HCT116 (cell line): ENCODE results near the gene NFIC. TPM values are rescaled to one million over a fixed set of nuclear protein-coding genes. Genes with fewer than 3 reads are reported as not detected.
A peak's percentile ranks its signal among the peaks of the same experiment; 100 is the strongest.

ENCODE experiments used
- ATAC-seq: fragments of 200-7000 bp; cut with Tn5 transposase; 2 replicates; pipeline ENCODE4 v1.9.1; 2020; ENCODE audit warnings: mild to moderate bottlenecking, moderate library complexity
- BruUV-seq: library from RNA; stranded (reverse); fragments of 400-500 nt; replicated peaks from 2 replicates; lab custom pipeline; 2021; lab: Mats Ljungman, UMichigan
- CTCF ChIA-PET: fragments of 300-600 bp; sonication (Branson Sonifier 250); formaldehyde crosslinking; loops from one replicate; lab custom pipeline; 2021; ENCODE audit warnings: antibody characterized with exemption; lab: Charles Lee
- POLR2A ChIA-PET: fragments of 300-600, 350-600 bp; sonication (Branson Sonifier 250); formaldehyde crosslinking; loops from one replicate; lab custom pipeline; 2021; ENCODE audit warnings: antibody characterized with exemption; lab: Charles Lee
- RAD21 ChIA-PET, 2 experiments: fragments of 300-600 bp; sonication (Branson Sonifier 250); formaldehyde crosslinking; loops; one replicate each; lab custom pipeline; 2023; ENCODE audit warnings: low total read pairs in 2 of 2; ENCODE audit not compliant: uncharacterized antibody in 2 of 2, unreplicated experiment in 2 of 2, low non-redundant PET in 1 of 2; lab: Charles Lee
- DNase-seq: peaks from one replicate; pipeline ENCODE4 v3.0.0-alpha.2; 2010; ENCODE audit warnings: low read depth, low spot score
- H2AFZ ChIP-seq: fragments of 200-600 bp; shearing (Covaris generic), sonication (generic); 2 replicates; pipeline ENCODE4 v1.6.1; 2017; ENCODE audit warnings: low read depth, mixed run types, mixed read lengths, antibody characterized with exemption, low read length; ENCODE audit not compliant: poor library complexity, severe bottlenecking
- H3K27ac ChIP-seq: 2 replicates; pipeline ENCODE4 v1.5.1; 2012; ENCODE audit warnings: low read depth, low read length
- H3K27me3 ChIP-seq: fragments of 200-600 bp; sonication (generic); 2 replicates; pipeline ENCODE4 v1.6.1; 2016; ENCODE audit warnings: mixed run types, low read length, mixed read lengths; ENCODE audit not compliant: insufficient read depth
- H3K36me3 ChIP-seq, 2 experiments: fragments of 200-500 bp in 1 of 2; fragments of 200-600 bp in 1 of 2; sonication (Bioruptor generic) in 1 of 2; sonication (generic) in 1 of 2; 2 replicates each; pipeline versions ENCODE4 v1.5.1 to v1.6.1; 2014 to 2016; ENCODE audit warnings: low read length in 2 of 2, inconsistent platforms in 1 of 2, mixed read lengths in 1 of 2, mixed run types in 1 of 2; ENCODE audit not compliant: insufficient read depth in 2 of 2, control insufficient read depth in 1 of 2
- H3K4me1 ChIP-seq, 2 experiments: fragments of 200-600 bp in 1 of 2; sonication (generic) in 1 of 2; 2 replicates each; pipeline versions ENCODE4 v1.5.1 to v1.6.1; 2012 to 2017; ENCODE audit warnings: low read length in 2 of 2, inconsistent platforms in 1 of 2, mild to moderate bottlenecking in 1 of 2, mixed read lengths in 1 of 2, mixed run types in 1 of 2, moderate library complexity in 1 of 2; ENCODE audit not compliant: insufficient read depth in 2 of 2, control insufficient read depth in 1 of 2
- H3K4me2 ChIP-seq: fragments of 200-600 bp; sonication (generic); 2 replicates; pipeline ENCODE4 v1.6.1; 2017; ENCODE audit warnings: mixed run types, low read length, mixed read lengths
- H3K4me3 ChIP-seq, 2 experiments: fragments of 200-600 bp in 1 of 2; sonication (generic) in 1 of 2; replicated peaks in 1 of 2; 2 replicates each; pipeline ENCODE4 v1.5.1; 2011 to 2016; ENCODE audit warnings: low read length in 2 of 2, control low read depth in 1 of 2, low read depth in 1 of 2, mild to moderate bottlenecking in 1 of 2, mixed read lengths in 1 of 2, mixed run types in 1 of 2
- H3K79me2 ChIP-seq: fragments of 200-600 bp; sonication (generic); 2 replicates; pipeline ENCODE4 v1.6.1; 2017; ENCODE audit warnings: mild to moderate bottlenecking, mixed run types, low read length, moderate library complexity, mixed read lengths; ENCODE audit not compliant: insufficient read depth
- H3K9ac ChIP-seq: fragments of 200-600 bp; sonication (generic); 2 replicates; pipeline ENCODE4 v1.6.1; 2016; ENCODE audit warnings: low read length, mixed read lengths
- H3K9me2 ChIP-seq: fragments of 200-600 bp; sonication (generic), shearing (Covaris generic); 2 replicates; pipeline ENCODE4 v1.6.1; 2017; ENCODE audit warnings: mixed run types, mild to moderate bottlenecking, moderate library complexity; ENCODE audit not compliant: insufficient read depth
- H3K9me3 ChIP-seq, 2 experiments: fragments of 200-500 bp in 1 of 2; fragments of 200-600 bp in 1 of 2; sonication (Bioruptor generic) in 1 of 2; sonication (generic) in 1 of 2; 2 replicates each; pipeline ENCODE4 v1.6.1; 2014 to 2017; ENCODE audit warnings: low read length in 2 of 2, mixed read lengths in 2 of 2, inconsistent platforms in 1 of 2, low read depth in 1 of 2, mild to moderate bottlenecking in 1 of 2, mixed run types in 1 of 2, moderate library complexity in 1 of 2; ENCODE audit not compliant: control insufficient read depth in 1 of 2, insufficient read depth in 1 of 2
- H4K20me1 ChIP-seq: fragments of 200-600 bp; sonication (generic), shearing (Covaris generic); 2 replicates; pipeline ENCODE4 v1.6.1; 2017; ENCODE audit warnings: mixed run types, mild to moderate bottlenecking, moderate library complexity; ENCODE audit not compliant: insufficient read depth
- EGR1 ChIP-seq: IDR thresholded peaks from 2 replicates; pipeline ENCODE4 v1.6.1; 2012; ENCODE audit warnings: low read depth
- FOSL1 ChIP-seq: IDR thresholded peaks from 2 replicates; pipeline ENCODE4 v1.6.1; 2012; ENCODE audit warnings: low read depth
- JUND ChIP-seq: IDR thresholded peaks from 2 replicates; pipeline ENCODE4 v1.6.1; 2012
- POLR2A ChIP-seq: IDR thresholded peaks from 2 replicates; pipeline ENCODE4 v1.7.0; 2011; ENCODE audit warnings: borderline replicate concordance; ENCODE audit not compliant: insufficient read depth, insufficient read length; ENCODE audit errors: extremely low read depth
- RAD21 ChIP-seq: IDR thresholded peaks from 2 replicates; pipeline ENCODE4 v1.6.1; 2012; ENCODE audit warnings: low read depth, mild to moderate bottlenecking
- SRF ChIP-seq: IDR thresholded peaks from 2 replicates; pipeline ENCODE4 v1.6.1; 2012; ENCODE audit warnings: low read depth
- TCF7L2 ChIP-seq: IDR thresholded peaks from 2 replicates; pipeline ENCODE4 v1.7.0; 2011; ENCODE audit warnings: borderline replicate concordance, inconsistent platforms; ENCODE audit not compliant: insufficient read depth, insufficient read length; ENCODE audit errors: extremely low read depth
- YY1 ChIP-seq: IDR thresholded peaks from 2 replicates; pipeline ENCODE4 v1.6.1; 2011; ENCODE audit warnings: low read length, low read depth, moderate library complexity, mild to moderate bottlenecking; ENCODE audit not compliant: insufficient replicate concordance; ENCODE audit errors: extremely low read depth
- ZFX ChIP-seq: fragments of 450-650 bp; IDR thresholded peaks from 2 replicates; pipeline ENCODE4 v1.6.1; 2017
- intact Hi-C: fragments of 100-400 bp; cut with micrococcal nuclease; formaldehyde crosslinking; loops from 2 replicates; pipeline ENCODE4 v1.10.0; 2022
- total RNA-seq: library from RNA; stranded (reverse); gene quantifications from one replicate; pipeline ENCODE4 v1.2.1, GENCODE V29; 2021; ENCODE audit not compliant: unreplicated experiment
- TF ChIP-seq, protein P1 (sequence below): IDR thresholded peaks from 2 replicates; pipeline ENCODE4 v1.6.1; 2012
- TF ChIP-seq, protein P2 (sequence below): IDR thresholded peaks from 2 replicates; pipeline ENCODE4 v1.6.1; 2012
- TF ChIP-seq, protein P3 (sequence below), 3 experiments: fragments of 200-600 bp in 1 of 3; sonication (generic) in 1 of 3; IDR thresholded peaks in 2 of 3; conservative IDR thresholded peaks in 1 of 3; 2 replicates each; pipeline ENCODE4 v1.5.1; 2012 to 2017; ENCODE audit warnings: low read depth in 2 of 3, low read length in 2 of 3, antibody characterized with exemption in 1 of 3, borderline replicate concordance in 1 of 3, control low read depth in 1 of 3, mild to moderate bottlenecking in 1 of 3, mixed read lengths in 1 of 3, mixed run types in 1 of 3, moderate library complexity in 1 of 3; ENCODE audit not compliant: insufficient read depth in 1 of 3
- TF ChIP-seq, protein P4 (sequence below): IDR thresholded peaks from 2 replicates; pipeline ENCODE4 v1.6.1; 2011; ENCODE audit warnings: mild to moderate bottlenecking, low read length, moderate library complexity; ENCODE audit not compliant: insufficient replicate concordance; ENCODE audit errors: extremely low read depth

The NFIC gene
- total RNA-seq, 1 experiment from 2014 or later = 116 TPM

DNA sequence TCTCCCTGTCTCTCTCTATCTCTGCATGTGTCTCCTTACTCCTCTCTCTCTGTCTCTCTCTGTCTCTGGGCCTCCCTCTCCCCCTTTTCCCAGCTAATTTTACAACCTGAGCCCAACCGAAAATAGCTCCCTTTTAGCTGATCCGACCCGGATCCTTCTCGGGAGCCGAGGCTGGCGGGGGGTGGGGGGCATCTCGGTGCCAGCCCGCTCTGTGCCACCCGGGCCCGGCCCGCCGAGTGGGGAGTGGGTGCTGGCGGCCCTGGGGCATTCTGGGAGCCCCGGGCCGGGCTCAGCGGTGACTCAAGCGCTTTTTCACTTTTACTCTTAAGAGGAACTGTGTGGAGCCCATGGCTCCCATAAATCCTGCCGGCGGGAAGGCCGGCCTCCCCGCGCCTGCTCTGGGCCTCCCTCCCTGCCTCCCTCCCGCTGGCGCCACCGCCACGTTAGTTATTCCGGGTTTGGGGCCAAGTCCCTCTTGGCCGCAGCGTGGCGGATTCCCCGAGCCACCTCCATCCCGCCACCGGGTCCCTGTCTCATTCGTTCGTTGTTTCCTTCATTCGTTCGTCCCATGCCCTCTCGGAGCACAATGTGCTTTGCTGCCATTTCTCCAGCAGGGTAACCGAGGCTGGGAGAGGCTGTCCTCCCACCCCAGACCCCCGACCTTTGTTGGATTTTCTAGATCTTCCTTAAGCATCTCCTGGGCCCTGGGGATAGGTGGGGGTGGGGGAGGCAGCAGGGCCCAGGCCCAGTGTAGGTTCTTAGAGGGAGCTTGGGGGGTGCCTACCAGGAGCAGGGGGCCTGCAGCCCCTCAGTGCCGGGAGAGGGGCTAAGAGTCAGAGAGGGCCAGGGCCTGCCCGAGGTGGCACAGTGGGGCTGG is 3.2 kb downstream of the NFIC start:
- ChIA-PET RAD21 (no interaction called here), CTCF (no interaction called here), POLR2A (no interaction called here)
- TF ChIP-seq POLR2A = no peak
- TF ChIP-seq, protein P1, sequence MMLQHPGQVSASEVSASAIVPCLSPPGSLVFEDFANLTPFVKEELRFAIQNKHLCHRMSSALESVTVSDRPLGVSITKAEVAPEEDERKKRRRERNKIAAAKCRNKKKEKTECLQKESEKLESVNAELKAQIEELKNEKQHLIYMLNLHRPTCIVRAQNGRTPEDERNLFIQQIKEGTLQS = no peak
- no peak for TF ChIP-seq YY1
- TF ChIP-seq TCF7L2 = no peak
- TF ChIP-seq, protein P2, sequence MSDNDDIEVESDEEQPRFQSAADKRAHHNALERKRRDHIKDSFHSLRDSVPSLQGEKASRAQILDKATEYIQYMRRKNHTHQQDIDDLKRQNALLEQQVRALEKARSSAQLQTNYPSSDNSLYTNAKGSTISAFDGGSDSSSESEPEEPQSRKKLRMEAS = no peak
- no peak for TF ChIP-seq EGR1
- no peak for TF ChIP-seq JUND
- no peak for TF ChIP-seq ZFX
- no peak for TF ChIP-seq RAD21
- TF ChIP-seq, protein P3, sequence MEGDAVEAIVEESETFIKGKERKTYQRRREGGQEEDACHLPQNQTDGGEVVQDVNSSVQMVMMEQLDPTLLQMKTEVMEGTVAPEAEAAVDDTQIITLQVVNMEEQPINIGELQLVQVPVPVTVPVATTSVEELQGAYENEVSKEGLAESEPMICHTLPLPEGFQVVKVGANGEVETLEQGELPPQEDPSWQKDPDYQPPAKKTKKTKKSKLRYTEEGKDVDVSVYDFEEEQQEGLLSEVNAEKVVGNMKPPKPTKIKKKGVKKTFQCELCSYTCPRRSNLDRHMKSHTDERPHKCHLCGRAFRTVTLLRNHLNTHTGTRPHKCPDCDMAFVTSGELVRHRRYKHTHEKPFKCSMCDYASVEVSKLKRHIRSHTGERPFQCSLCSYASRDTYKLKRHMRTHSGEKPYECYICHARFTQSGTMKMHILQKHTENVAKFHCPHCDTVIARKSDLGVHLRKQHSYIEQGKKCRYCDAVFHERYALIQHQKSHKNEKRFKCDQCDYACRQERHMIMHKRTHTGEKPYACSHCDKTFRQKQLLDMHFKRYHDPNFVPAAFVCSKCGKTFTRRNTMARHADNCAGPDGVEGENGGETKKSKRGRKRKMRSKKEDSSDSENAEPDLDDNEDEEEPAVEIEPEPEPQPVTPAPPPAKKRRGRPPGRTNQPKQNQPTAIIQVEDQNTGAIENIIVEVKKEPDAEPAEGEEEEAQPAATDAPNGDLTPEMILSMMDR (IDR thresholded peaks at IDR 0.05 in 2 of 3, conservative IDR thresholded peaks at IDR 0.05 in 1 of 3; ENCODE audit: borderline replicate concordance in 1 of 3, insufficient read depth in 1 of 3, low read depth in 2 of 3, low read length in 2 of 3) = no peak
- no peak for TF ChIP-seq FOSL1
- TF ChIP-seq SRF = no peak
- TF ChIP-seq, protein P4, sequence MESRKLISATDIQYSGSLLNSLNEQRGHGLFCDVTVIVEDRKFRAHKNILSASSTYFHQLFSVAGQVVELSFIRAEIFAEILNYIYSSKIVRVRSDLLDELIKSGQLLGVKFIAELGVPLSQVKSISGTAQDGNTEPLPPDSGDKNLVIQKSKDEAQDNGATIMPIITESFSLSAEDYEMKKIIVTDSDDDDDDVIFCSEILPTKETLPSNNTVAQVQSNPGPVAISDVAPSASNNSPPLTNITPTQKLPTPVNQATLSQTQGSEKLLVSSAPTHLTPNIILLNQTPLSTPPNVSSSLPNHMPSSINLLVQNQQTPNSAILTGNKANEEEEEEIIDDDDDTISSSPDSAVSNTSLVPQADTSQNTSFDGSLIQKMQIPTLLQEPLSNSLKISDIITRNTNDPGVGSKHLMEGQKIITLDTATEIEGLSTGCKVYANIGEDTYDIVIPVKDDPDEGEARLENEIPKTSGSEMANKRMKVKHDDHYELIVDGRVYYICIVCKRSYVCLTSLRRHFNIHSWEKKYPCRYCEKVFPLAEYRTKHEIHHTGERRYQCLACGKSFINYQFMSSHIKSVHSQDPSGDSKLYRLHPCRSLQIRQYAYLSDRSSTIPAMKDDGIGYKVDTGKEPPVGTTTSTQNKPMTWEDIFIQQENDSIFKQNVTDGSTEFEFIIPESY = no peak
- DNase-seq (no peak), ATAC-seq (no peak)
- intact Hi-C loops = no loop called here
- H3K9ac ChIP-seq = peak overlapping the region; percentile 11; the same call in 1 of the 2 replicates
- H3K36me3 ChIP-seq = no peaks in the 10 kb centered on the region; a peak in 1 of 4 replicates
- peaks cover 20 to 63% of the 10 kb centered on the region in 2 experiments for H3K4me1 ChIP-seq
- no peaks in the 10 kb centered on the region for H3K9me3 ChIP-seq
- H3K79me2 ChIP-seq = peaks cover 93% of the 10 kb centered on the region
- peak overlapping the region; percentile 34; the same call in 1 of the 2 replicates for H3K27ac ChIP-seq
- H3K27me3 ChIP-seq = no peaks in the 10 kb centered on the region
- H3K4me2 ChIP-seq = no peak overlapping the region
- no peak overlapping the region for H3K4me3 ChIP-seq
- BruUV-seq = no TSS peak
- no peak overlapping the region for H2AFZ ChIP-seq
- H3K9me2 ChIP-seq = no peaks in the 10 kb centered on the region
- H4K20me1 ChIP-seq = no peaks in the 10 kb centered on the region; the same call in 1 of the 2 replicates
